CD4-positive, alpha-beta T cell treated with Interleukin-15 for 4 hours (primary cell): ENCODE data around the gene CD96.

Source experiments
- DNase-seq: peaks from one replicate; pipeline ENCODE4 v3.0.0-alpha.2; 2020; ENCODE audit warnings: low spot score

The CD96 gene

GRCh38 chr3:111566844-111567243 is 24.8 kb downstream of the CD96 start:
- DNase-seq = no peak

GRCh38 chr3:111568355-111568754 is 26.4 kb downstream of the CD96 start:
- no peak for DNase-seq

GRCh38 chr3:111568911-111569310 is 26.9 kb downstream of the CD96 start:
- no peak for DNase-seq

GRCh38 chr3:111570404-111571030 is 28.5 kb downstream of the CD96 start:
- no peak for DNase-seq

GRCh38 chr3:111571282-111571681 is 29.3 kb downstream of the CD96 start:
- no peak for DNase-seq

GRCh38 chr3:111571907-111572460 is 30.0 kb downstream of the CD96 start:
- peak; percentile 44 for DNase-seq

GRCh38 chr3:111577113-111577512 is 35.1 kb downstream of the CD96 start:
- DNase-seq = no peak

- DNase-seq = peak; percentile 40
Measured at GRCh38 chr3:111577798-111578685, 36.0 kb downstream of the CD96 start.

GRCh38 chr3:111578867-111579266 is 36.9 kb downstream of the CD96 start:
- DNase-seq = no peak

- no peak for DNase-seq
Measured at GRCh38 chr3:111579495-111579894, 37.5 kb downstream of the CD96 start.

GRCh38 chr3:111581403-111582119 is 39.6 kb downstream of the CD96 start:
- no peak for DNase-seq

- no peak for DNase-seq
Measured at GRCh38 chr3:111582120-111582474, 40.1 kb downstream of the CD96 start.

- DNase-seq = no peak
Measured at GRCh38 chr3:111584744-111585143, 42.7 kb downstream of the CD96 start.

- no peak for DNase-seq
Measured at GRCh38 chr3:111585217-111585616, 43.2 kb downstream of the CD96 start.

GRCh38 chr3:111588527-111588926 is 46.5 kb downstream of the CD96 start:
- no peak for DNase-seq

- DNase-seq = no peak
Measured at GRCh38 chr3:111589303-111590142, 47.5 kb downstream of the CD96 start.

- no peak for DNase-seq
Measured at GRCh38 chr3:111590143-111590491, 48.1 kb downstream of the CD96 start.

GRCh38 chr3:111591555-111591954 is 49.6 kb downstream of the CD96 start:
- no peak for DNase-seq

- no peak for DNase-seq
Measured at GRCh38 chr3:111592143-111592542, 50.1 kb downstream of the CD96 start.

- DNase-seq = no peak
Measured at GRCh38 chr3:111592936-111593335, 50.9 kb downstream of the CD96 start.

- DNase-seq = no peak
Measured at GRCh38 chr3:111593666-111594065, 51.7 kb downstream of the CD96 start.

GRCh38 chr3:111594205-111594604 is 52.2 kb downstream of the CD96 start:
- DNase-seq = no peak
